Nucleus accumbens (tissue), 56 donors: ENCODE results near the gene ETFRF1.

Experiments
- DNase-seq, 56 donors: peaks; one replicate each; lab custom pipeline; 2025; lab: John Stamatoyannopoulos, UW

The ETFRF1 gene

GRCh38 chr12:25195056-25195971, at the start of gene ETFRF1, which contains the start of gene DNAI7:
TSS of gene ETFRF1 (plus strand) at chr12:25195237. CDS start at chr12:25203957, 8,720 bp downstream.
TSS of gene DNAI7 (minus strand) at chr12:25195160. CDS start at chr12:25195078, 82 bp downstream.
- peak; percentile 52 to 96 (median 86) for DNase-seq

- DNase-seq, result no peak
Measured at GRCh38 chr12:25146686-25147085, 48.4 kb upstream of the ETFRF1 start.

DNA sequence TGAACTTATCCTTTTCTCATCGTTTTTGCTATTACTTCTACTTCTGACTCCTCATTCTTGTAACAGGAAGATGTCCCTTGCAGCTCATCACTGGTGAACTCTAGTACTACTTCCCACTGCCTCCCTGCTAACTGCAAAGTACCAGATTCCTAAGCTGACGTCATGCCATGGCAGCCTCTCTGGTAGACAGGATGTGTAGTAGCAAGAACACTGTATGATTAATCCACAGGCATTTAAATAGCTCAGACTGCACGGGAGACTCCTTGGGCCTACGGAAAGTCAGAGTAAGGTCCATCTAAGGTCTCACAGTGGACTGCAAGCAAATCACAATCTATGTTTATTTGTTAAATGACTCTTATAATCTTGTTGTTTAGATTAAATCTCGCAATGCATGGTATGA, 43.6 kb upstream of the ETFRF1 start:
- DNase-seq, result peak in 5 of 56 donors; percentile 0 to 17 (median 1)

GRCh38 chr12:25152055-25152454, 43.0 kb upstream of the ETFRF1 start:
- DNase-seq, result no peak

DNA sequence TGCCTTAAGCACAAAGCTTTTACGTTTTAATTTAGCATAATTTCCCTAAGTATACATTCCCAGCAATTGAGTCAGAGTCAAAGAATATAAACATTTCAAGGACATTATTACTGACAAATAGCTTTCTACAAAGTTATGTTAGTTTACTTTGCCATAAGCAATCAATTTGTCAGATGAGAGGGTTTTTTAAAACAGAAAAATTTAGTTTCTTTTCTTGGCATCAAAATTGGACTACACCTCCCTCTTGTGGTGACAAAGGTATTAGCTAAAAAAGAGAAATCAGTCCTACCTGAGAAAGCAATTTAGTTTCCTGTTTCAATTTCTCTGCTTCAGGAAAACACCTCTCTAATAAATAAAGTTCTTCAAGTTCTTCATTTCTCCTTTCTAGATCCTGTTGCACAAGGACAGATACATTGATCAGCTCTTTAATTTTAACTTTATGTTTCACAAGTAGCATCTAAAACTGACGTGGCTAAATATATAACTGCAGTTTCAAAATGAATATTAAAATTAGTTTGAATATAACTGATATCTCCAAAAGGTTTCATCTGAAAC, 39.9 kb upstream of the ETFRF1 start:
- no peak for DNase-seq

- no peak for DNase-seq
Measured at GRCh38 chr12:25156061-25156460, 39.0 kb upstream of the ETFRF1 start.

GRCh38 chr12:25162866-25163265, 32.2 kb upstream of the ETFRF1 start:
- DNase-seq, result no peak

GRCh38 chr12:25182765-25183164, 12.3 kb upstream of the ETFRF1 start:
- DNase-seq, result no peak

- no peak for DNase-seq
Measured at GRCh38 chr12:25184132-25184531, 10.9 kb upstream of the ETFRF1 start.

DNA sequence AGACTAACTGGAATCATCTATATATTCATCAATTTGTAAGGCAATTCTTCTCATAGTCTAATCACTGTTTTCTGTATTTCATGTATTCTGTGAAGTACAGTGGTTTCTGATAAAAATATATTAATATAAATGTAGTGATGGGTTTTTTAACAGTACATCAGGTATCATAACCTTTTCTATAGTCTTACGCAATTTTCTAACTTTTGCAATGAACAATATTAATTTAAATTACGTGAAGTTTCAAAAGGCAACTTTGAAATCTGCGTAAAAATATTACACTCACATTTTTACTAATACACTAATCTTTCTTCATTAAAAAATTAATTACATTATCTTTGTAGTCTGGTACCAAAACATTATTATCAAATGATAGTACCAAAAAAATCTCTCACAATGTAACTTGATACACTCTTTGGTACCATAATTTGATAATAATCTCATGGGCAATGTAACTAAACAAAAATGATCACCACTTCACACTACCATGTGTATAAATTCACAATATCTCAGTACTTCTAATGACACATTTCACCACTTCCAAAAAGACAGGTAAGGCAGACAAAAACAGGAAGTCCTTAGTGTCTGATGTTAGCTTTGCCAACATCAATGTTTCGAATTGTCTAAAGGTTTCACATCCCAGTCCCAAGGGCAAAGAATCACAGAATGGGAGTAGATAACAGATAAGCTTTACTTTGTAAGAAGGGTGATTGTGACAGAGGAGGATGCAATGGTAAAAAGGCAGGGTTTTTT, 8.8 kb upstream of the ETFRF1 start:
- DNase-seq, result no peak

- no peak for DNase-seq
Measured at GRCh38 chr12:25186788-25187402, 8.1 kb upstream of the ETFRF1 start.

DNA sequence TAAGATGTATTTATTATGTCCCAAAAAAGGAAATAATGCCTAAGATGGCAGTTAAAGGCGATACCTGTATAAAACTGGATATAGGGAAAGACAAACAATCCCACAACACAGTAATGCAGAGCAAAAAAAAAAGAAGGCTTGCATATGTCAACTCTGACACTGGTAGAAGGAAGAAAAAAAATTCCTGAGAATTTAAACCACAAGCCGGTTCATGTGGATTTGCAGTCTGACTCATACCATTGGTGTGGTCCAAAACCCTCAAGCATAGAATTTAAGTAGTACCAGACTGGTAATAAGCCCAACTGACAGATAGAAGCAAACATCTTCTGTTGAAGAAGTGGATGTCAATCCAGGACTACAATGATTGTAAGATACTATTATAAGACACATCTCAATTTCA, 7.3 kb upstream of the ETFRF1 start:
- no peak for DNase-seq

- no peak for DNase-seq
Measured at GRCh38 chr12:25189656-25190055, 5.4 kb upstream of the ETFRF1 start.

GRCh38 chr12:25190793-25191192, 4.2 kb upstream of the ETFRF1 start:
- no peak for DNase-seq

DNA sequence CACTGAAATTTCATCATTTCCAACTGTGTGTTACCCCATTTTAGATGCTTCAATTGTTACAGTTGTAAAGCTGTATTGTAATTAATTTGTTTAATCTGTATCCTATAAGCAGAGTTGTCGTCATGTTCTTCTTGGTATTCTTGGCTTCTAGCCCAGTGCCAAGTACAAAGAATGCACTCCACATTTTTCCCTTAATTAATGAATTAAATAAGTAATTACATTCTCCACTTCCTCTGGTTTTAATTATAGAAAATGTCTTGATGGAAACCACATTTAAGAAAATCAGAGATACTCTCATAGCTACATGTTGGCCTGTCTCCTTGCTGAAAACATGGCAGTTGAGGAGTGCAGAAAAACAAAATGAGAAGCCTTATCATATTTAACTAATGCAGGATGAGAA, 823 bp upstream of the ETFRF1 start:
- no peak for DNase-seq

DNA sequence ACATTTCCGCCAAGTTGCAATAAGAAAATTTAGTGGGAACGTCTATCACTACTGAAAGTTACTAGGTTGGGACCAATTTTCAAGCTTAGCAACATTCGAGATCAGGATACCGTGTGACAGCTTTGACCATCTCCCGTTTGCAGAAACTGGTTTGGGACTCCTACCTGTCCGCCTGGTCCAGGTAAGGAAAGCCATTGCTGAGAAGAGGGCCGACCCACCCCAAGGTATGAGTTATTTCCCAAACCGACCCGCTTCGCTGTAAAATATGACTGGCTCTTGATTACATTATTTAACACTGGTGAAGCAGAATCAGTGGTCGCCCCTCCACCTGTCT, 348 bp upstream of the ETFRF1 start:
- DNase-seq, result peak in 1 of 56 donors; percentile 38

GRCh38 chr12:25197608-25198007, 2.6 kb downstream of the ETFRF1 start:
- no peak for DNase-seq

DNA sequence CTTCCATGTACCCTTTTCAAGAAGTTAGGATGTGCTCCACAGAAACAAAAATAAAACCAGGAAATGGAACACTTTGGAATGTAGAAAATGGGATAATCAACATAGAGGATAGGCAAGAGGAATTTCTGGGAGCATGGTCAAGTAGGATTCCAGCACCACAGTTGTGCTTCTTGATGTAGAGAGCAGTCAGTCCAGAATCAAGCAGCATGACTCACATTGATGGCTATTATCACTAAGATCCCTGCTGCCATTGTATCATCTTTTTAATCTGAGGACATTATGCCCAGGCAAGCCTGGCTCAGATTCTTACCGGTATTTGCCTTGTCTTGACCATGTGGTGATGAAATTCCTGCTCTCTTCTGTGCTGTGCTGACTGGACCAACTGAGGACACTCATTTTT, 5.7 kb downstream of the ETFRF1 start:
- DNase-seq, result no peak

- no peak for DNase-seq
Measured at GRCh38 chr12:25202137-25202536, 7.1 kb downstream of the ETFRF1 start.

DNA sequence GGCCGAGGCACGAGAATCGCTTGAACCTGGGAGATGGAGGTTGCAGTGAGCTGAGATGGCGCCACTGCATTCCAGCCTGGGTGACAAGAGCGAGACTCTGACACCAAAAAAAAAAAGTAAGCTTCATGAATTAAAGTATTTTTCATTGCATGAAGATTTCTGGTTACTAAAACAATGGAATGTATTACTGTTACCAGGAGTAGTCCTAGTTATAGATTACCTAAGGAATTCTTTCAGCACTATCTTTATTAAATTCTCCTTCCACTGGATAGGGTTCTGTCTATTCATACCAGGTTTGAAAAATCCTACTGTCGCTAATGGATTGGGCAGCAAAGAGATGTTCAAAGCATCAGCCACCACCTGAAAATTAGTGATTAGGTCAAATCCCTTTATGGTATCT, 12.4 kb downstream of the ETFRF1 start:
- DNase-seq, result no peak

- DNase-seq, result no peak
Measured at GRCh38 chr12:25207846-25208245, 12.8 kb downstream of the ETFRF1 start.
